GM23338 (cell line): ENCODE measurements around the gene NPEPL1. TPM values are rescaled to one million over a fixed set of nuclear protein-coding genes. Genes with fewer than 3 reads are reported as not detected.

Source experiments
- ATAC-seq: fragments of 200-7000 bp; cut with Tn5 transposase; 3 replicates; pipeline ENCODE4 v1.9.1; 2020
- DNase-seq: peaks from one replicate; pipeline ENCODE4 v3.0.0-alpha.2; 2015; ENCODE audit warnings: low spot score
- H2AFZ ChIP-seq: fragments of 200-600 bp; sonication (generic); 2 replicates; pipeline ENCODE4 v1.8.0; 2016; ENCODE audit warnings: antibody characterized with exemption, mild to moderate bottlenecking, moderate library complexity
- H3F3A ChIP-seq: fragments of 200-600 bp; sonication (generic); replicated peaks from 2 replicates; pipeline ENCODE4 v1.8.0; 2017; ENCODE audit warnings: antibody characterized with exemption, mixed run types, low read depth
- H3K27ac ChIP-seq: fragments of 200-600 bp; sonication (generic); 2 replicates; pipeline ENCODE4 v1.6.1; 2016; ENCODE audit warnings: low read depth
- H3K27me3 ChIP-seq: fragments of 200-600 bp; sonication (generic); 2 replicates; pipeline ENCODE4 v1.8.0; 2016; ENCODE audit warnings: mild to moderate bottlenecking, mixed run types, moderate library complexity; ENCODE audit not compliant: insufficient read depth
- H3K36me3 ChIP-seq: fragments of 200-600 bp; sonication (generic); 2 replicates; pipeline ENCODE4 v1.8.0; 2016; ENCODE audit warnings: mild to moderate bottlenecking; ENCODE audit not compliant: insufficient read depth
- H3K4me1 ChIP-seq: fragments of 200-600 bp; sonication (generic); 2 replicates; pipeline ENCODE4 v1.8.0; 2016; ENCODE audit warnings: mild to moderate bottlenecking, moderate library complexity; ENCODE audit not compliant: insufficient read depth
- H3K4me2 ChIP-seq: fragments of 200-600 bp; sonication (generic); 2 replicates; pipeline ENCODE4 v1.7.1; 2017; ENCODE audit warnings: mixed run types
- H3K4me3 ChIP-seq: fragments of 200-600 bp; sonication (generic); 2 replicates; pipeline ENCODE4 v1.6.1; 2016; ENCODE audit warnings: mixed run types
- H3K79me2 ChIP-seq: fragments of 200-600 bp; sonication (generic); replicated peaks from 2 replicates; pipeline ENCODE4 v1.8.0; 2017; ENCODE audit warnings: mild to moderate bottlenecking; ENCODE audit not compliant: insufficient read depth
- H3K9me2 ChIP-seq: fragments of 200-600 bp; sonication (generic); 2 replicates; pipeline ENCODE4 v1.8.0; 2017; ENCODE audit not compliant: insufficient read depth
- H4K20me1 ChIP-seq: fragments of 200-600 bp; sonication (generic); replicated peaks from 2 replicates; pipeline ENCODE4 v1.8.0; 2017; ENCODE audit warnings: mild to moderate bottlenecking; ENCODE audit not compliant: insufficient read depth
- H3K27ac Mint-ChIP-seq: 2 replicates; pipeline ENCODE4 v1.8.0; 2020; ENCODE audit warnings: inconsistent platforms, mild to moderate bottlenecking, moderate library complexity, mixed read lengths
- H3K27me3 Mint-ChIP-seq: 3 replicates; pipeline ENCODE4 v1.8.0; 2022; ENCODE audit warnings: low read depth, mild to moderate bottlenecking, moderate library complexity, mixed read lengths, inconsistent platforms; ENCODE audit not compliant: insufficient read depth, poor library complexity
- H3K36me3 Mint-ChIP-seq: 3 replicates; pipeline ENCODE4 v1.8.0; 2021; ENCODE audit warnings: low read depth, mild to moderate bottlenecking, inconsistent platforms, moderate library complexity, mixed read lengths
- H3K4me1 Mint-ChIP-seq: 3 replicates; pipeline ENCODE4 v1.8.0; 2020; ENCODE audit warnings: mild to moderate bottlenecking, inconsistent platforms, mixed read lengths
- H3K4me3 Mint-ChIP-seq: 3 replicates; pipeline ENCODE4 v1.8.0; 2021; ENCODE audit warnings: moderate library complexity, mild to moderate bottlenecking, inconsistent platforms, mixed read lengths
- H3K9me3 Mint-ChIP-seq: 3 replicates; pipeline ENCODE4 v1.8.0; 2020; ENCODE audit warnings: moderate library complexity, mild to moderate bottlenecking, inconsistent platforms, mixed read lengths
- CREB1 ChIP-seq: fragments of 250-450 bp; sonication (Bioruptor Pico); IDR thresholded peaks from 2 replicates; pipeline ENCODE4 v1.5.0; 2020; ENCODE audit warnings: low read depth, mild to moderate bottlenecking, moderate library complexity
- CTCF ChIP-seq, 2 experiments: fragments of 200-600 bp in 1 of 2; sonication (generic) in 1 of 2; conservative IDR thresholded peaks; 2 replicates each; pipeline versions ENCODE4 v1.5.1 to v1.6.1; 2016 to 2017; ENCODE audit warnings: antibody characterized with exemption in 2 of 2, low read depth in 2 of 2, mild to moderate bottlenecking in 2 of 2, moderate library complexity in 1 of 2
- EZH2 ChIP-seq: fragments of 200-600 bp; sonication (generic); IDR thresholded peaks from one replicate; pipeline ENCODE4 v1.8.0; 2017; ENCODE audit warnings: antibody characterized with exemption, mild to moderate bottlenecking, low read depth; ENCODE audit not compliant: unreplicated experiment
- EZH2phosphoT487 ChIP-seq: fragments of 200-600 bp; sonication (generic); IDR thresholded peaks from one replicate; pipeline ENCODE4 v1.8.1; 2018; ENCODE audit warnings: antibody characterized with exemption; ENCODE audit not compliant: unreplicated experiment
- JUNB ChIP-seq: IDR thresholded peaks from one replicate; pipeline ENCODE4 v1.6.1; 2016; ENCODE audit warnings: antibody characterized with exemption; ENCODE audit not compliant: unreplicated experiment
- NANOG ChIP-seq: IDR thresholded peaks from 2 replicates; pipeline ENCODE4 v1.6.1; 2016; ENCODE audit warnings: antibody characterized with exemption, borderline replicate concordance
- POLR2AphosphoS5 ChIP-seq: IDR thresholded peaks from 2 replicates; pipeline ENCODE4 v1.6.1; 2016; ENCODE audit warnings: antibody characterized with exemption, low read depth
- STAT1 ChIP-seq: IDR thresholded peaks from one replicate; pipeline ENCODE4 v1.6.1; 2016; ENCODE audit warnings: antibody characterized with exemption; ENCODE audit not compliant: unreplicated experiment
- ZNF331 ChIP-seq: fragments of 250-450 bp; sonication (Bioruptor Pico); IDR thresholded peaks from 2 replicates; pipeline ENCODE4 v1.5.0; 2020; ENCODE audit warnings: low read depth, mild to moderate bottlenecking, moderate library complexity
- polyA plus RNA-seq: library from polyadenylated mRNA; unstranded; fragments of >200 nt; fragmentation: Nextera tagmentation; extraction: Ambion mirVana; gene quantifications from 2 replicates; pipeline ENCODE4 v1.2.1, GENCODE V29; 2016
- total RNA-seq: library from RNA; depleted of rRNA; stranded (reverse); fragments of >200 nt; shearing (Covaris generic); gene quantifications from 2 replicates; pipeline ENCODE4 v1.2.3, GENCODE V29; 2014
- TF ChIP-seq, protein P1 (sequence below): fragments of 250-450 bp; sonication (Bioruptor Pico); IDR thresholded peaks from 2 replicates; pipeline ENCODE4 v1.5.0; 2020; ENCODE audit warnings: mild to moderate bottlenecking, moderate library complexity
- TF ChIP-seq, protein P2 (sequence below): IDR thresholded peaks from one replicate; pipeline ENCODE4 v1.6.1; 2018; ENCODE audit warnings: antibody characterized with exemption; ENCODE audit not compliant: unreplicated experiment

The NPEPL1 gene
- total and polyA plus RNA-seq, 2 experiments from 2014 or later = 23.5 to 30.0 TPM

DNA sequence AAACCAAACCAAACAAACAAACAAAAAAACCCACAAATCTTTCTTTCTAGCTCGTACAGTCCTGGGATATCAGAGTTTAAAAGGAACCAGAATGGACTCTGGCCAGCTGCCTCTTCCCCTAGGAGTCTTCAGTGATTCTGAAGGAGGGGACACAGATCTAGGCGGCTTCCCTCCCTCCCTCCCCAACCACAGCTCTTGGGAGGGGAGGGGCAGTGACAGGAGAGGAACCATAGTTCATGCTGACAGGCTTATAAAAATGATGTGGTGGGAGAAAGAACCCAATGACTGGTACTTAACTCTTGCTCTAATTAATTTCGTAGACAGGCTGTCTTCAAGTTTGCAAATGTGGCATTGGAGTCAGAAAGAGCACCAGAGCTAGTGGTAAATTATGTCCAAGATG, 56.0 kb downstream of the NPEPL1 start (continued):
- TF ChIP-seq, protein P1, sequence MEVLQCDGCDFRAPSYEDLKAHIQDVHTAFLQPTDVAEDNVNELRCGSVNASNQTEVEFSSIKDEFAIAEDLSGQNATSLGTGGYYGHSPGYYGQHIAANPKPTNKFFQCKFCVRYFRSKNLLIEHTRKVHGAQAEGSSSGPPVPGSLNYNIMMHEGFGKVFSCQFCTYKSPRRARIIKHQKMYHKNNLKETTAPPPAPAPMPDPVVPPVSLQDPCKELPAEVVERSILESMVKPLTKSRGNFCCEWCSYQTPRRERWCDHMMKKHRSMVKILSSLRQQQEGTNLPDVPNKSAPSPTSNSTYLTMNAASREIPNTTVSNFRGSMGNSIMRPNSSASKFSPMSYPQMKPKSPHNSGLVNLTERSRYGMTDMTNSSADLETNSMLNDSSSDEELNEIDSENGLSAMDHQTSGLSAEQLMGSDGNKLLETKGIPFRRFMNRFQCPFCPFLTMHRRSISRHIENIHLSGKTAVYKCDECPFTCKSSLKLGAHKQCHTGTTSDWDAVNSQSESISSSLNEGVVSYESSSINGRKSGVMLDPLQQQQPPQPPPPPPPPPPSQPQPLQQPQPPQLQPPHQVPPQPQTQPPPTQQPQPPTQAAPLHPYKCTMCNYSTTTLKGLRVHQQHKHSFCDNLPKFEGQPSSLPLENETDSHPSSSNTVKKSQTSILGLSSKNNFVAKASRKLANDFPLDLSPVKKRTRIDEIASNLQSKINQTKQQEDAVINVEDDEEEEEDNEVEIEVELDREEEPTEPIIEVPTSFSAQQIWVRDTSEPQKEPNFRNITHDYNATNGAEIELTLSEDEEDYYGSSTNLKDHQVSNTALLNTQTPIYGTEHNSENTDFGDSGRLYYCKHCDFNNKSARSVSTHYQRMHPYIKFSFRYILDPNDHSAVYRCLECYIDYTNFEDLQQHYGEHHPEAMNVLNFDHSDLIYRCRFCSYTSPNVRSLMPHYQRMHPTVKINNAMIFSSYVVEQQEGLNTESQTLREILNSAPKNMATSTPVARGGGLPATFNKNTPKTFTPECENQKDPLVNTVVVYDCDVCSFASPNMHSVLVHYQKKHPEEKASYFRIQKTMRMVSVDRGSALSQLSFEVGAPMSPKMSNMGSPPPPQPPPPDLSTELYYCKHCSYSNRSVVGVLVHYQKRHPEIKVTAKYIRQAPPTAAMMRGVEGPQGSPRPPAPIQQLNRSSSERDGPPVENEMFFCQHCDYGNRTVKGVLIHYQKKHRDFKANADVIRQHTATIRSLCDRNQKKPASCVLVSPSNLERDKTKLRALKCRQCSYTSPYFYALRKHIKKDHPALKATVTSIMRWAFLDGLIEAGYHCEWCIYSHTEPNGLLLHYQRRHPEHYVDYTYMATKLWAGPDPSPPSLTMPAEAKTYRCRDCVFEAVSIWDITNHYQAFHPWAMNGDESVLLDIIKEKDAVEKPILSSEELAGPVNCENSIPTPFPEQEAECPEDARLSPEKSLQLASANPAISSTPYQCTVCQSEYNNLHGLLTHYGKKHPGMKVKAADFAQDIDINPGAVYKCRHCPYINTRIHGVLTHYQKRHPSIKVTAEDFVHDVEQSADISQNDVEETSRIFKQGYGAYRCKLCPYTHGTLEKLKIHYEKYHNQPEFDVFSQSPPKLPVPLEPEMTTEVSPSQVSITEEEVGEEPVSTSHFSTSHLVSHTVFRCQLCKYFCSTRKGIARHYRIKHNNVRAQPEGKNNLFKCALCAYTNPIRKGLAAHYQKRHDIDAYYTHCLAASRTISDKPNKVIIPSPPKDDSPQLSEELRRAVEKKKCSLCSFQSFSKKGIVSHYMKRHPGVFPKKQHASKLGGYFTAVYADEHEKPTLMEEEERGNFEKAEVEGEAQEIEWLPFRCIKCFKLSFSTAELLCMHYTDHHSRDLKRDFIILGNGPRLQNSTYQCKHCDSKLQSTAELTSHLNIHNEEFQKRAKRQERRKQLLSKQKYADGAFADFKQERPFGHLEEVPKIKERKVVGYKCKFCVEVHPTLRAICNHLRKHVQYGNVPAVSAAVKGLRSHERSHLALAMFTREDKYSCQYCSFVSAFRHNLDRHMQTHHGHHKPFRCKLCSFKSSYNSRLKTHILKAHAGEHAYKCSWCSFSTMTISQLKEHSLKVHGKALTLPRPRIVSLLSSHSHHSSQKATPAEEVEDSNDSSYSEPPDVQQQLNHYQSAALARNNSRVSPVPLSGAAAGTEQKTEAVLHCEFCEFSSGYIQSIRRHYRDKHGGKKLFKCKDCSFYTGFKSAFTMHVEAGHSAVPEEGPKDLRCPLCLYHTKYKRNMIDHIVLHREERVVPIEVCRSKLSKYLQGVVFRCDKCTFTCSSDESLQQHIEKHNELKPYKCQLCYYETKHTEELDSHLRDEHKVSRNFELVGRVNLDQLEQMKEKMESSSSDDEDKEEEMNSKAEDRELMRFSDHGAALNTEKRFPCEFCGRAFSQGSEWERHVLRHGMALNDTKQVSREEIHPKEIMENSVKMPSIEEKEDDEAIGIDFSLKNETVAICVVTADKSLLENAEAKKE (CRISPR knock-in tag) = no peak
- TF ChIP-seq STAT1 (no peak), POLR2AphosphoS5 (no peak)

DNA sequence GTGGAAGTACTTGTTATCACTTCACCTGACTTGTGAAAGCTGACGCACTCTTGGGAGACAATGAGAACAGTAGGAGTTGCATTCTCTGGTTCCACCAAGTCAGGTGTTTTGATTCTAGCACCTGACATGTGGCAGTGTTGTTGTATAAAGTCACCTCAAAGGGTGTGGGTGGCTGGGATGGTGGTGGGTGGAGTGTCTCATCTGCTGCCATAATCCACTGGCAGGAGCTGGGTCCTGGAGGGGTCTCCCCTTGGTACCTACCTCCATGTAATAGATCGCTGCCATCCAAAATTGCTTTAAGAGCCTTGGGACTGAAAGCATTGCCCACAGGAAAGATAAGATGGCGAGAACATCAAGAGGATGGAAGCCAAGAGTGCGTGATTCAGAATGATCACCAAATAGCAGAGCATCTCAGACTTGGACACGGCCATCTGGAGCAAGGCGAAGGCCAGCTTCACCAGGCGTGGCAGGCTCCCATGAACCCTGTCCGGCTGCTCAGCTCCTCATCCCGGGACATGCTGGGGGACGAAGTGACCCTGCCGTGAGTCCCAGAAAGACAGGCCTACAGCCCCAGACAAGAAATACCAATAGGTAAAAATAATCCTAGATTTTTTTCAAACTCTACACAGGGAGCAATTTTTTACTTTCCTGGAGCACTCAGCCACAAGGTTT, 56.6 kb downstream of the NPEPL1 start:
- Histone ChIP-seq H3K27me3 (peaks cover 8% of the 10 kb centered on the region; the same call in 1 of the 2 replicates), H3K27ac (no peak overlapping the region), H4K20me1 (no peaks in the 10 kb centered on the region), H3K79me2 (no peaks in the 10 kb centered on the region), H3K36me3 (no peaks in the 10 kb centered on the region), H3K4me3 (no peak overlapping the region), H3K4me1 (peaks cover 18% of the 10 kb centered on the region), H3K4me2 (no peak overlapping the region), H3K9me2 (0 out of 2 replicates have a peak, but pooled peaks cover 28% of the 10 kb centered on the region), H3F3A (no peaks in the 10 kb centered on the region; the same call in 1 of the 2 replicates), H2AFZ (no peak overlapping the region)
- H3K9me3 Mint-ChIP-seq = no peaks in the 10 kb centered on the region; the same call in 2 of the 3 replicates
- no peak for DNase-seq
- H3K4me3 Mint-ChIP-seq = no peak overlapping the region
- H3K27me3 Mint-ChIP-seq = peaks cover 23% of the 10 kb centered on the region
- H3K36me3 Mint-ChIP-seq = peaks cover 11% of the 10 kb centered on the region
- H3K4me1 Mint-ChIP-seq = peaks cover 28% of the 10 kb centered on the region
- ATAC-seq = no peak
- H3K27ac Mint-ChIP-seq = no peak overlapping the region
- no peak for TF ChIP-seq CTCF (conservative IDR thresholded peaks at IDR 0.05; ENCODE audit: low read depth in 2 of 2)
- TF ChIP-seq EZH2phosphoT487 = no peak
- TF ChIP-seq JUNB = no peak
- no peak for TF ChIP-seq NANOG
- TF ChIP-seq CREB1 (CRISPR knock-in tag) = no peak
- TF ChIP-seq, protein P2, sequence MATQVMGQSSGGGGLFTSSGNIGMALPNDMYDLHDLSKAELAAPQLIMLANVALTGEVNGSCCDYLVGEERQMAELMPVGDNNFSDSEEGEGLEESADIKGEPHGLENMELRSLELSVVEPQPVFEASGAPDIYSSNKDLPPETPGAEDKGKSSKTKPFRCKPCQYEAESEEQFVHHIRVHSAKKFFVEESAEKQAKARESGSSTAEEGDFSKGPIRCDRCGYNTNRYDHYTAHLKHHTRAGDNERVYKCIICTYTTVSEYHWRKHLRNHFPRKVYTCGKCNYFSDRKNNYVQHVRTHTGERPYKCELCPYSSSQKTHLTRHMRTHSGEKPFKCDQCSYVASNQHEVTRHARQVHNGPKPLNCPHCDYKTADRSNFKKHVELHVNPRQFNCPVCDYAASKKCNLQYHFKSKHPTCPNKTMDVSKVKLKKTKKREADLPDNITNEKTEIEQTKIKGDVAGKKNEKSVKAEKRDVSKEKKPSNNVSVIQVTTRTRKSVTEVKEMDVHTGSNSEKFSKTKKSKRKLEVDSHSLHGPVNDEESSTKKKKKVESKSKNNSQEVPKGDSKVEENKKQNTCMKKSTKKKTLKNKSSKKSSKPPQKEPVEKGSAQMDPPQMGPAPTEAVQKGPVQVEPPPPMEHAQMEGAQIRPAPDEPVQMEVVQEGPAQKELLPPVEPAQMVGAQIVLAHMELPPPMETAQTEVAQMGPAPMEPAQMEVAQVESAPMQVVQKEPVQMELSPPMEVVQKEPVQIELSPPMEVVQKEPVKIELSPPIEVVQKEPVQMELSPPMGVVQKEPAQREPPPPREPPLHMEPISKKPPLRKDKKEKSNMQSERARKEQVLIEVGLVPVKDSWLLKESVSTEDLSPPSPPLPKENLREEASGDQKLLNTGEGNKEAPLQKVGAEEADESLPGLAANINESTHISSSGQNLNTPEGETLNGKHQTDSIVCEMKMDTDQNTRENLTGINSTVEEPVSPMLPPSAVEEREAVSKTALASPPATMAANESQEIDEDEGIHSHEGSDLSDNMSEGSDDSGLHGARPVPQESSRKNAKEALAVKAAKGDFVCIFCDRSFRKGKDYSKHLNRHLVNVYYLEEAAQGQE = no peak
- no peak for TF ChIP-seq EZH2
- TF ChIP-seq STAT1 = no peak
- TF ChIP-seq POLR2AphosphoS5 = no peak
- no peak for TF ChIP-seq ZNF331 (CRISPR knock-in tag)
